H1 (cell line): ENCODE data around the gene SLX4. TPM values are rescaled to one million over a fixed set of nuclear protein-coding genes. Genes with fewer than 3 reads are reported as not detected.

ENCODE experiments used
- CTCF ChIA-PET: fragments of 300-600 bp; sonication (Branson Sonifier 250); formaldehyde crosslinking; loops from one replicate; lab custom pipeline; 2021; ENCODE audit not compliant: partially characterized antibody; lab: Charles Lee
- POLR2A ChIA-PET: fragments of 300-600 bp; sonication (Branson Sonifier 250); formaldehyde crosslinking; loops from one replicate; lab custom pipeline; 2021; ENCODE audit warnings: inconsistent platforms; ENCODE audit not compliant: partially characterized antibody; lab: Charles Lee
- DNase-seq, 2 experiments: peaks; one replicate each; pipeline versions ENCODE4 v3.0.0 to v3.0.0-alpha.2; 2010 to 2022; ENCODE audit warnings: low spot score in 2 of 2, low read depth in 1 of 2, mixed read lengths in 1 of 2
- FAIRE-seq: peaks from 2 replicates; lab custom pipeline; 2011; peaks lifted over from hg19 to GRCh38; lab: Jason Lieb, UNC
- H2AFZ ChIP-seq: 2 replicates; pipeline ENCODE4 v1.8.1; 2012; ENCODE audit warnings: low read length, inconsistent platforms
- H2AK5ac ChIP-seq: 2 replicates; pipeline ENCODE4 v1.6.1; 2013; ENCODE audit warnings: low read depth, low read length
- H2BK120ac ChIP-seq: replicated peaks from 2 replicates; pipeline ENCODE3; 2013; ENCODE audit warnings: low read depth, low read length, inconsistent platforms
- H2BK12ac ChIP-seq: 2 replicates; pipeline ENCODE4 v1.6.1; 2013; ENCODE audit warnings: low read depth, low read length
- H2BK15ac ChIP-seq: 2 replicates; pipeline ENCODE4 v1.6.1; 2013; ENCODE audit warnings: low read length
- H2BK20ac ChIP-seq: 2 replicates; pipeline ENCODE4 v1.6.1; 2013; ENCODE audit warnings: low read length
- H2BK5ac ChIP-seq: 2 replicates; pipeline ENCODE4 v1.6.1; 2013; ENCODE audit warnings: low read depth, low read length
- H3K14ac ChIP-seq: 2 replicates; pipeline ENCODE4 v1.6.1; 2013; ENCODE audit warnings: inconsistent platforms; ENCODE audit not compliant: insufficient read length
- H3K18ac ChIP-seq: 2 replicates; pipeline ENCODE4 v1.6.1; 2013; ENCODE audit warnings: low read length; ENCODE audit errors: extremely low read depth
- H3K23ac ChIP-seq: 2 replicates; pipeline ENCODE4 v1.6.1; 2013; ENCODE audit warnings: inconsistent platforms; ENCODE audit not compliant: insufficient read length
- H3K23me2 ChIP-seq: 2 replicates; pipeline ENCODE4 v1.6.1; 2013; ENCODE audit warnings: low read depth, low read length
- H3K27ac ChIP-seq: 2 replicates; pipeline ENCODE4 v1.6.1; 2011; ENCODE audit warnings: low read depth, low read length, inconsistent platforms
- H3K27me3 ChIP-seq, 4 experiments: replicated peaks in 1 of 4; 1 replicate in 1 of 4; 2 replicates in 3 of 4; pipeline versions ENCODE4 v1.6.1 to v1.8.1; 2011 to 2013; ENCODE audit warnings: low read length in 3 of 4, mild to moderate bottlenecking in 3 of 4, inconsistent platforms in 2 of 4, mixed read lengths in 2 of 4, moderate library complexity in 1 of 4; ENCODE audit not compliant: control insufficient read depth in 3 of 4, insufficient read depth in 3 of 4; ENCODE audit errors: extremely low read depth in 1 of 4
- H3K36me3 ChIP-seq, 4 experiments: 2 replicates each; pipeline versions ENCODE4 v1.6.1 to v1.8.1; 2011 to 2013; ENCODE audit warnings: mild to moderate bottlenecking in 4 of 4, low read length in 3 of 4, moderate library complexity in 2 of 4, control low read depth in 1 of 4, inconsistent platforms in 1 of 4; ENCODE audit not compliant: insufficient read depth in 4 of 4, control insufficient read depth in 2 of 4
- H3K4ac ChIP-seq: replicated peaks from 2 replicates; pipeline ENCODE3; 2013; ENCODE audit warnings: low read length, low read depth, mixed read lengths, inconsistent platforms; ENCODE audit not compliant: insufficient read length
- H3K4me1 ChIP-seq, 4 experiments: replicated peaks in 1 of 4; 1 replicate in 1 of 4; 2 replicates in 3 of 4; pipeline versions ENCODE4 v1.6.1 to v1.8.1; 2011 to 2013; ENCODE audit warnings: low read length in 3 of 4, inconsistent platforms in 2 of 4, mixed read lengths in 1 of 4; ENCODE audit not compliant: insufficient read depth in 4 of 4, control insufficient read depth in 3 of 4
- H3K4me2 ChIP-seq, 2 experiments: 2 replicates each; pipeline versions ENCODE4 v1.6.1 to v1.8.1; 2011 to 2013; ENCODE audit warnings: low read depth in 2 of 2, low read length in 2 of 2, control low read depth in 1 of 2, inconsistent platforms in 1 of 2, mild to moderate bottlenecking in 1 of 2; ENCODE audit not compliant: insufficient read depth in 1 of 2
- H3K4me3 ChIP-seq, 4 experiments: fragments of 200-600, 300-600 bp in 1 of 4; sonication (generic), shearing (Covaris generic), sonication (Bioruptor Twin) in 1 of 4; 2 replicates each; pipeline versions ENCODE4 v1.5.1 to v1.8.1; 2011 to 2016; ENCODE audit warnings: low read length in 4 of 4, low read depth in 3 of 4, control low read depth in 2 of 4, inconsistent platforms in 2 of 4, mild to moderate bottlenecking in 2 of 4, mixed read lengths in 1 of 4, moderate library complexity in 1 of 4; ENCODE audit not compliant: insufficient read depth in 2 of 4; ENCODE audit errors: extremely low read depth in 1 of 4
- H3K56ac ChIP-seq: replicated peaks from 2 replicates; pipeline ENCODE3; 2013; ENCODE audit warnings: low read depth, mild to moderate bottlenecking, mixed read lengths, low read length, inconsistent platforms; ENCODE audit not compliant: insufficient read length
- H3K79me1 ChIP-seq: 2 replicates; pipeline ENCODE4 v1.6.1; 2013; ENCODE audit warnings: low read depth, low read length, control low read depth
- H3K79me2 ChIP-seq, 2 experiments: 2 replicates each; pipeline versions ENCODE4 v1.6.1 to v1.8.1; 2012 to 2013; ENCODE audit warnings: low read length in 2 of 2, mild to moderate bottlenecking in 2 of 2, inconsistent platforms in 1 of 2; ENCODE audit not compliant: insufficient read depth in 2 of 2, control insufficient read depth in 1 of 2
- H3K9ac ChIP-seq, 4 experiments: replicated peaks in 1 of 4; 1 replicate in 1 of 4; 2 replicates in 3 of 4; pipeline versions ENCODE4 v1.6.1 to v1.8.1; 2011 to 2013; ENCODE audit warnings: low read depth in 3 of 4, low read length in 3 of 4, control low read depth in 2 of 4, mild to moderate bottlenecking in 2 of 4, moderate library complexity in 2 of 4, inconsistent platforms in 1 of 4; ENCODE audit errors: extremely low read depth in 1 of 4
- H3K9me3 ChIP-seq, 2 experiments: 2 replicates each; pipeline versions ENCODE4 v1.6.1 to v1.8.1; 2012 to 2013; ENCODE audit warnings: mild to moderate bottlenecking in 2 of 2, moderate library complexity in 2 of 2, control low read depth in 1 of 2, inconsistent platforms in 1 of 2, low read depth in 1 of 2, low read length in 1 of 2, mixed read lengths in 1 of 2; ENCODE audit not compliant: insufficient read depth in 2 of 2
- H4K20me1 ChIP-seq, 2 experiments: replicated peaks in 1 of 2; 2 replicates each; pipeline versions ENCODE3 to v1.8.1; 2011 to 2013; ENCODE audit warnings: inconsistent platforms in 2 of 2, low read length in 2 of 2, mild to moderate bottlenecking in 1 of 2; ENCODE audit not compliant: insufficient read depth in 2 of 2, control insufficient read depth in 1 of 2
- H4K5ac ChIP-seq: 2 replicates; pipeline ENCODE4 v1.6.1; 2013; ENCODE audit warnings: low read length, low read depth, mixed read lengths, inconsistent platforms; ENCODE audit not compliant: insufficient read length
- H4K8ac ChIP-seq: 2 replicates; pipeline ENCODE4 v1.8.0; 2013; ENCODE audit warnings: mild to moderate bottlenecking, moderate library complexity, low read length, inconsistent platforms; ENCODE audit not compliant: insufficient read depth; ENCODE audit errors: extremely low read depth
- H4K91ac ChIP-seq: replicated peaks from 2 replicates; pipeline ENCODE3; 2013; ENCODE audit warnings: low read length, mixed read lengths, inconsistent platforms; ENCODE audit not compliant: insufficient read length
- ASH2L ChIP-seq: fragments of 200-600, 300-600 bp; sonication (generic); IDR thresholded peaks from one replicate; pipeline ENCODE4 v1.7.1; 2017; ENCODE audit warnings: low read length
- SP1 ChIP-seq: IDR thresholded peaks from 2 replicates; pipeline ENCODE4 v1.6.1; 2011; ENCODE audit warnings: low read depth, low read length
- TEAD4 ChIP-seq: IDR thresholded peaks from 2 replicates; pipeline ENCODE4 v1.6.1; 2012; ENCODE audit warnings: low read depth, low read length, inconsistent platforms, mixed read lengths
- WGBS, 2 experiments: shearing (Covaris generic) in 1 of 2; methylation state at CpG; one replicate each; pipeline versions ENCODE4 v1.1.6 to v1.1.7; 2013 to 2015; ENCODE audit warnings: low lambda C conversion rate in 2 of 2, mixed read lengths in 2 of 2, inconsistent platforms in 1 of 2, low coverage in 1 of 2, missing lambda C conversion rate in 1 of 2; ENCODE audit not compliant: insufficient replicate concordance in 2 of 2, insufficient coverage in 1 of 2, insufficient read length in 1 of 2; ENCODE audit errors: extremely low coverage in 1 of 2, missing lambda C conversion rate in 1 of 2; 5-methylcytosine and 5-hydroxymethylcytosine counted together
- polyA plus RNA-seq, 7 experiments: library from polyadenylated mRNA; depleted of rRNA in 3 of 7; stranded (reverse) in 5 of 7; unstranded in 2 of 7; fragments of >200 nt in 5 of 7; fragments of 200-250 nt in 2 of 7; gene quantifications; 1 replicate in 5 of 7; 2 replicates in 1 of 7; 4 replicates in 1 of 7; pipeline versions ENCODE4 v1.2.1 to v1.2.3, GENCODE V29; 2011 to 2013; ENCODE audit warnings: missing spikeins in 2 of 7, mixed read lengths in 2 of 7
- total RNA-seq: library from RNA; stranded (reverse); fragmentation: NEBNext Ultra II Directional; extraction: Animal tissue kit (Norgen Biotek cat#: 25700); gene quantifications from 2 replicates; pipeline ENCODE4 v1.2.1, GENCODE V29; 2021

The SLX4 gene
- total and polyA plus RNA-seq, 2 of the 8 experiments (the other 6 are each of a cell fraction or from before 2014, with no cell fraction given): 4.4 to 11.4 TPM

- no peak overlapping the region for H2AK5ac ChIP-seq
- 0 out of 2 replicates have a peak overlapping the region, but pooled peaks have one; percentile 19 for H2BK15ac ChIP-seq
- H2BK120ac ChIP-seq: no peak overlapping the region
- H3K79me1 ChIP-seq: no peaks in the 10 kb centered on the region
- H4K8ac ChIP-seq: no peak overlapping the region
- H2BK12ac ChIP-seq: no peak overlapping the region
- peak overlapping the region; percentile 1; the same call in 1 of the 2 replicates for H3K18ac ChIP-seq
- H3K23ac ChIP-seq: no peak overlapping the region
- WGBS, 2 experiments: 43% methylated on average over 11 of the region's 11 CpGs; no CpG with 5 or more reads in 1 of the 2 experiments
- peak overlapping the region; percentile 66 to 68 for H3K4me2 ChIP-seq
- no peaks in the 10 kb centered on the region; a peak in 1 of 4 replicates for H3K9me3 ChIP-seq
- 0 out of 2 replicates have a peak overlapping the region, but pooled peaks have one; percentile 27 for H2AFZ ChIP-seq
- POLR2A ChIA-PET: interaction anchor here (1.0 to 1.4 kb wide), 4 partner anchors 10 to 20 kb away, joined by 3 to 6 read pairs (median 4); no protein-coding TSS in a partner anchor
- no peaks in the 10 kb centered on the region for H3K36me3 ChIP-seq
- FAIRE-seq (peak; percentile 97), DNase-seq (peak in 1 of 2 experiments; percentile 75)
- H2BK5ac ChIP-seq: no peak overlapping the region
- no peak overlapping the region for H3K27ac ChIP-seq
- H2BK20ac ChIP-seq: no peak overlapping the region
- H3K27me3 ChIP-seq: peaks cover 0 to 5% (median 0%) of the 10 kb centered on the region in 4 experiments; a peak in 2 of 7 replicates
- no peak overlapping the region for H3K4ac ChIP-seq
- no peak overlapping the region for H4K91ac ChIP-seq
- CTCF ChIA-PET: interaction anchor here (1.5 kb wide), 1 partner anchor 76 kb away, joined by 4 read pairs; no protein-coding TSS in a partner anchor
- peaks cover 13% of the 10 kb centered on the region; the same call in 1 of the 2 replicates for H3K23me2 ChIP-seq
- peaks cover 0 to 9% of the 10 kb centered on the region in 2 experiments for H4K20me1 ChIP-seq
- no peak overlapping the region for H3K56ac ChIP-seq
- H3K9ac ChIP-seq: no peak overlapping the region
- peak overlapping the region in 2 of 4 experiments; percentile 1 to 49; a peak in 3 of 8 replicates for H3K4me3 ChIP-seq
- no peak overlapping the region for H4K5ac ChIP-seq
- H3K79me2 ChIP-seq: no peaks in the 10 kb centered on the region
- peaks cover 9 to 23% (median 13%) of the 10 kb centered on the region in 4 experiments for H3K4me1 ChIP-seq
- H3K14ac ChIP-seq: no peak overlapping the region
- peak; percentile 33; the same call in 1 of the 2 replicates for TF ChIP-seq TEAD4
- TF ChIP-seq SP1: 0 out of 2 replicates have a peak, but pooled peaks have one; percentile 51
- TF ChIP-seq ASH2L: peak; percentile 25
Observed at GRCh38 chr16:3553138-3553923, 58.1 kb downstream of the SLX4 start.
